Activated naive CD8-positive, alpha-beta T cell treated with anti-CD3 and anti-CD28 coated beads for 36 hours (primary cell): ENCODE measurements around the gene PAQR4. TPM values are rescaled to one million over a fixed set of nuclear protein-coding genes. Genes with fewer than 3 reads are reported as not detected.

Experiments
- DNase-seq: peaks from one replicate; pipeline ENCODE4 v3.0.0; 2021
- H3K27ac Mint-ChIP-seq: one replicate; pipeline ENCODE4 v1.8.0; 2022; ENCODE audit warnings: mild to moderate bottlenecking, moderate library complexity, mixed read lengths
- H3K27me3 Mint-ChIP-seq: one replicate; pipeline ENCODE4 v1.8.0; 2022; ENCODE audit warnings: mild to moderate bottlenecking, mixed read lengths
- H3K36me3 Mint-ChIP-seq: one replicate; pipeline ENCODE4 v1.8.0; 2021; ENCODE audit warnings: mild to moderate bottlenecking, mixed read lengths
- H3K4me1 Mint-ChIP-seq: one replicate; pipeline ENCODE4 v1.8.0; 2021; ENCODE audit warnings: mixed read lengths
- H3K4me3 Mint-ChIP-seq: one replicate; pipeline ENCODE4 v1.8.0; 2022; ENCODE audit warnings: mild to moderate bottlenecking, moderate library complexity, mixed read lengths
- H3K9me3 Mint-ChIP-seq: one replicate; pipeline ENCODE4 v1.8.0; 2022; ENCODE audit warnings: mixed read lengths
- total RNA-seq, 2 experiments: library from RNA; stranded (reverse); gene quantifications; one replicate each; pipeline ENCODE4 v1.2.3, GENCODE V29; 2021

PAQR4 gene
- total RNA-seq, 2 experiments from 2014 or later: 29.5 to 31.0 TPM

GRCh38 chr16:3022684-3023414, 53.7 kb downstream of the PAQR4 start:
- DNase-seq: peak; percentile 38
- Mint-ChIP-seq H3K4me1 (peaks cover 40% of the 10 kb centered on the region), H3K9me3 (no peaks in the 10 kb centered on the region), H3K27ac (peak overlapping the region; percentile 98), H3K36me3 (peaks cover 8% of the 10 kb centered on the region), H3K27me3 (peaks cover 12% of the 10 kb centered on the region), H3K4me3 (peak overlapping the region; percentile 95)

Other genes starting within 250 kb of the PAQR4 start
- gene PRSS27, start 249.1 kb upstream of the PAQR4 start, total RNA-seq: 1 to 10 TPM; 1.9 to 2.0 TPM
- gene SRRM2, start 216.7 kb upstream of the PAQR4 start, total RNA-seq: 100 to 1,000 TPM; 460 to 507 TPM
- gene ELOB, start 192.1 kb upstream of the PAQR4 start, total RNA-seq: 100 to 1,000 TPM; 267 to 291 TPM
- gene PRSS33, start 181.8 kb upstream of the PAQR4 start, total RNA-seq: under 1 TPM; 0.40 to 0.54 TPM
- not detected for gene PRSS41, start 170.9 kb upstream of the PAQR4 start, total RNA-seq
- gene PRSS21, start 152.1 kb upstream of the PAQR4 start, total RNA-seq: 10 to 100 TPM; 11.2 to 13.1 TPM
- 1 to 10 TPM; 1.1 to 1.6 TPM for gene ZG16B, start 139.0 kb upstream of the PAQR4 start, total RNA-seq
- gene PRSS22, start 111.2 kb upstream of the PAQR4 start, total RNA-seq: not detected
- gene FLYWCH2, start 86.1 kb upstream of the PAQR4 start, total RNA-seq: 10 to 100 TPM; 18.0 to 18.3 TPM
- 10 to 100 TPM; 24.3 to 26.1 TPM for gene FLYWCH1, start 57.4 kb upstream of the PAQR4 start, total RNA-seq
- gene KREMEN2, start 5.1 kb upstream of the PAQR4 start, total RNA-seq: not detected
- gene PKMYT1, start 11.1 kb downstream of the PAQR4 start, total RNA-seq: 100 to 1,000 TPM; 144 to 145 TPM
- not detected for gene CLDN9, start 43.6 kb downstream of the PAQR4 start, total RNA-seq
- not detected for gene CLDN6, start 48.8 kb downstream of the PAQR4 start, total RNA-seq
- 1 to 10 TPM; 1.2 to 1.5 TPM for gene TNFRSF12A, start 51.0 kb downstream of the PAQR4 start, total RNA-seq
- gene HCFC1R1, start 54.6 kb downstream of the PAQR4 start, total RNA-seq: 10 to 100 TPM; 23.4 to 23.7 TPM
- gene THOC6, start 54.7 kb downstream of the PAQR4 start, total RNA-seq: 10 to 100 TPM; 48.7 to 53.1 TPM
- gene BICDL2, start 67.6 kb downstream of the PAQR4 start, total RNA-seq: under 1 TPM; 0.31 to 0.56 TPM
- gene MMP25, start 77.2 kb downstream of the PAQR4 start, total RNA-seq: 1 to 10 TPM in 1 of 2 experiments, under 1 TPM in 1; 0.99 to 1.6 TPM
- 1,000 to 10,000 TPM; 1,056 to 1,060 TPM for gene IL32, start 96.3 kb downstream of the PAQR4 start, total RNA-seq
- not detected for gene ZSCAN10, start 129.9 kb downstream of the PAQR4 start, total RNA-seq
- under 1 TPM; 0.35 to 0.36 TPM for gene ZNF205, start 143.2 kb downstream of the PAQR4 start, total RNA-seq
- gene ZNF213, start 165.7 kb downstream of the PAQR4 start, total RNA-seq: 1 to 10 TPM; 7.6 to 9.1 TPM
- gene OR1F1, start 218.9 kb downstream of the PAQR4 start, total RNA-seq: not detected